ENCODE measurements around the gene CCNJL. TPM values are rescaled to one million over a fixed set of nuclear protein-coding genes. Genes with fewer than 3 reads are reported as not detected.

Gene CCNJL
- total RNA-seq, 1 donor = 0.86 TPM

DNA sequence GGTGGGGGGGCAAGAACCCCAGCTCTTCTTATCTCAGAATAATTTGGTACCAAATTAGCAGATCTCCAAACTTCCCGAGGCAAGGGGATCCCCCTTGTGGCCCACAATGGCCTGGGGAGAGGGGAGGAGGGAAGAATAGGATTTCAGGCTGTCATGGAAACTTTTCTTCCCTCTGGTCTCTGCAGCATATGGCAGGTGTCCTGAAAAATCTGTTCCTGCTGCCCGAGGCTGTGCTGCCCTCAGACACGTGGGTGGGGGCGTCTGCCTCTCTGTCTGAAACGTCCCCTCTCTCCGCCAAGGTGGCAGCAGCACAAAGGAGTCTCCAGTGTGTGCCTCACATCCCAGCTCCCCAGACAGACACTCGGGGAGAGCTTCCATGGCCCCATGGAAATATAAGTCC lies 34.0 kb downstream of the CCNJL start:
- no peak overlapping the region for H3K4me3 ChIP-seq (ENCODE audit: low read depth, low read length)
- no peak for DNase-seq (ENCODE audit: low read depth)
- TF ChIP-seq, protein P1, sequence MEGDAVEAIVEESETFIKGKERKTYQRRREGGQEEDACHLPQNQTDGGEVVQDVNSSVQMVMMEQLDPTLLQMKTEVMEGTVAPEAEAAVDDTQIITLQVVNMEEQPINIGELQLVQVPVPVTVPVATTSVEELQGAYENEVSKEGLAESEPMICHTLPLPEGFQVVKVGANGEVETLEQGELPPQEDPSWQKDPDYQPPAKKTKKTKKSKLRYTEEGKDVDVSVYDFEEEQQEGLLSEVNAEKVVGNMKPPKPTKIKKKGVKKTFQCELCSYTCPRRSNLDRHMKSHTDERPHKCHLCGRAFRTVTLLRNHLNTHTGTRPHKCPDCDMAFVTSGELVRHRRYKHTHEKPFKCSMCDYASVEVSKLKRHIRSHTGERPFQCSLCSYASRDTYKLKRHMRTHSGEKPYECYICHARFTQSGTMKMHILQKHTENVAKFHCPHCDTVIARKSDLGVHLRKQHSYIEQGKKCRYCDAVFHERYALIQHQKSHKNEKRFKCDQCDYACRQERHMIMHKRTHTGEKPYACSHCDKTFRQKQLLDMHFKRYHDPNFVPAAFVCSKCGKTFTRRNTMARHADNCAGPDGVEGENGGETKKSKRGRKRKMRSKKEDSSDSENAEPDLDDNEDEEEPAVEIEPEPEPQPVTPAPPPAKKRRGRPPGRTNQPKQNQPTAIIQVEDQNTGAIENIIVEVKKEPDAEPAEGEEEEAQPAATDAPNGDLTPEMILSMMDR (IDR thresholded peaks at IDR 0.05; ENCODE audit: insufficient read depth, low read depth, low read length) = no peak

DNA sequence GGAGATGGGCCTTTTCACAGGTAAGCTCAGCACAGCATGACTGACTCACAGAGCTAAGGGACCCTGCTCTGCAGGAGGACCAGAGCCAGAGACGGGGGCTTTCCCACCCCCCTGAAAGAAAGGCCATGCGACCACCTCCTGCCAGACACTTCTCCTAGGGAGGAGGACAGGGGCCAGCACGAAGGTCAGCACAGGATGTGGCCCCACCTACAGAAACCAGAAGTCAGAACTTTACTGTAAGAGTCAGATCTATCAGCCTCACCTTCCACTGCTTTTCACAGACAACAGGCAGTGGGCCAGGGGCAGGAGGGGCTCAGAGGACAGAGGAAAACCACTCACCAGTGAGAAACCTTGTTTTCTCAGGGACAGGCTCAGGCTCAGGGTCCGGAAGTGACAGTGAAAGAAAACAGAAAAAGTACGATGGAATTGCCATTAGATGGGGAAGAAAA lies 37.9 kb downstream of the CCNJL start:
- no peak for DNase-seq (ENCODE audit: low read depth)
- TF ChIP-seq, protein P1 (IDR thresholded peaks at IDR 0.05; ENCODE audit: insufficient read depth, low read depth, low read length) = no peak
- no peak overlapping the region for H3K4me3 ChIP-seq (ENCODE audit: low read depth, low read length)

DNA sequence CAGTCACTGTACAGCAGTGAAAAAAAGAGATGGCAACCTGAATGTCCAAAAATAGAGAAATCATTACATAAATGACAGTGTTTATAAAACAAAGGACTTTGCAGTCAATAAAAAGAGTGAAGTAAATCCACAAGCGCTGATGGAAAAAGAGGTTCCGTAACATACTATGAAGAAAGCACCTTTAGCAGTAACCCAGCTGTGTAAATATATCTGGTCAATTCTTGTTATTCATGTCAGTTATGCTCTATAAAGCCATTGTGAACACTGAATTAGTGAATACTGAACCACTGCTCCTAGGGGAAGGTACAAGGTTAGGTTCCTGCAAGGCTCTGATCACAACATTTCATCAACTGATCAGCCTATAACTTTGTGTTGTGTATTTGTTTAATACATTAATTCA lies 39.5 kb downstream of the CCNJL start:
- DNase-seq (ENCODE audit: low read depth) = no peak
- TF ChIP-seq, protein P1 (IDR thresholded peaks at IDR 0.05; ENCODE audit: insufficient read depth, low read depth, low read length) = no peak

DNA sequence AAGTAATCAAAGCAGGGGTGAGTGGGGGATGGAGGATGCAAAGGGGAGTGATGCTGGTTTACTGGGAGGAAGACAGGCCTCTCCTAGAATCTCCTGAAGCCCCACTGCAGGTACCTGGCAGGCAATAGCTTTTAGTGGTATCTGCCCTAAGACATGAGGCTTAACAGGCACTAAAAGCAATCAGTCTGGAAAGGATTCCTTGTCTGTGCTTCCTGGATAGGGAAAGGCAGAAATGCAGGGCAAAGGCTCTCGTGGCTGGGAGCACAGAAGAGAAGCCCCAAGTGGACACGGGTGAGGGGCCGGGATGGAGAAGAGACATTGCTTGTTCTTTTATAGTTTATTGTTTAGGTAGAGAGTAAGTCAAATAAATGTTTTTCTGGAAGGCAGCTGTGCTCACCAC lies 40.1 kb downstream of the CCNJL start:
- H3K4me3 ChIP-seq (ENCODE audit: low read depth, low read length) = no peak overlapping the region
- TF ChIP-seq, protein P1 (IDR thresholded peaks at IDR 0.05; ENCODE audit: insufficient read depth, low read depth, low read length) = no peak
- no peak for DNase-seq (ENCODE audit: low read depth)

More for the DNA sequence above, 39.5 kb downstream of the CCNJL start:
- no peak overlapping the region for H3K4me3 ChIP-seq (ENCODE audit: low read depth, low read length)

DNA sequence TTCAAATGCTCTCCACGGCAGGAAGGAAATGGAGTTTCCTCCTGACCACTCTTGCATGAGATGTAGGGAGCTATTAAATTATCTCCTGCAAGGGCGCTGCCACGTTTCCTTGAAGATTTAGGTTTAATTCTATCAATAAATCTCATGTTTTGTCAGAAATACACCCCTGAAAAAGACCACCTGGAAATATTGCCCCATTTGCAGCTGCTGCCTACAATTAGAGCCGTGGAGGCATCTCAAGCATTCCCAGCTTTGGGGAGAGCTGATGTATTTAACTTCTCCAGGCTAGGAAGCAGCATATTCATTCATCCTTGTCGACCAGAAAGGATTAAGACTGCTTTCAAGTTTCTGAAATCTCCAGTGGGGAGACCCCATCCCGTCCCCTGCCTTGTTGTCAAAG lies 40.5 kb downstream of the CCNJL start:
- TF ChIP-seq, protein P1 (IDR thresholded peaks at IDR 0.05; ENCODE audit: insufficient read depth, low read depth, low read length) = no peak
- no peak for DNase-seq (ENCODE audit: low read depth)
- H3K4me3 ChIP-seq (ENCODE audit: low read depth, low read length) = no peak overlapping the region

DNA sequence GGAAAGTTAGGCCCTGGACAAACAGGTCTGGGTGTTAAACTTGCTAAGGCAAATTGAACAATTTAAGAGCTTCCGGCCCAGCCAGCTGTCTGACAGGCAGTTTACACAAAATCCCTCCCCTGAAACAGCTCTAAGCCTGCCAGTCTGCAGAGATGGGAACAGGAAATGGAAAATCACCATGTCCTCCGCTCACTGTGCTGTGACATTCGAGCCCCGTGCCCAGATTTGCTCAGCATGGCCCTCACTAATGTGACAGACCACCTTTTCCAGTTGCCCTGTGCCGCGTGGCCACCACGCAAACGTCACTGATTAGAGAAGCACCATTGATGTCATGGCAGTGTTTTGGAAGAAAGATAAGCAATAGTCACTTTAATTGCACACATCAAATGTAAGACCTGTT lies 41.0 kb downstream of the CCNJL start:
- TF ChIP-seq, protein P1 (IDR thresholded peaks at IDR 0.05; ENCODE audit: insufficient read depth, low read depth, low read length) = no peak
- H3K4me3 ChIP-seq (ENCODE audit: low read depth, low read length) = no peak overlapping the region
- peak; percentile 59 for DNase-seq (ENCODE audit: low read depth)

DNA sequence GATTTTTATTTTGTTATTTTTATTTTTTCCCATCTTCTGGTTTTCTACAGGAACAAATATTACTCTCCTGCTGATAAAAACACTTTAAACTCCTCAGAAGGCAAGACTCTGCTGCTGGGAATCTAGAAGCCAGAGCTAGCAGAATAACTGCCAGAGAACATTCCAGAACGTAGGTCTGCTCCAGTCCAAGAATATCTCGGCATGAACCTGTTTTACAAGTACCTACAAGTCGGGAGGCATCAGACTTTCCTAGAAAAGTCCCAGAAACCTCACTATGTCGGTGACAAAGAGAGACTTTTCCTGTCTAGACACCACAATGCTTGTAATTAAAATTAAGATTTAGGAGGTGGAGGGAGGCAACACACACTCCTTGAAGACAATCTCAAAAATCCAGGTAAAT lies 41.7 kb downstream of the CCNJL start:
- TF ChIP-seq, protein P1 (IDR thresholded peaks at IDR 0.05; ENCODE audit: insufficient read depth, low read depth, low read length) = no peak
- no peak for DNase-seq (ENCODE audit: low read depth)
- H3K4me3 ChIP-seq (ENCODE audit: low read depth, low read length) = no peak overlapping the region
